Measurements from ENCODE around the gene BCAS4.
"Not testable (repeated sequence)": the region's sequence is repeated elsewhere in the genome, so short reads cannot be mapped to it uniquely, and the experiment has no call there.

The BCAS4 gene

DNA sequence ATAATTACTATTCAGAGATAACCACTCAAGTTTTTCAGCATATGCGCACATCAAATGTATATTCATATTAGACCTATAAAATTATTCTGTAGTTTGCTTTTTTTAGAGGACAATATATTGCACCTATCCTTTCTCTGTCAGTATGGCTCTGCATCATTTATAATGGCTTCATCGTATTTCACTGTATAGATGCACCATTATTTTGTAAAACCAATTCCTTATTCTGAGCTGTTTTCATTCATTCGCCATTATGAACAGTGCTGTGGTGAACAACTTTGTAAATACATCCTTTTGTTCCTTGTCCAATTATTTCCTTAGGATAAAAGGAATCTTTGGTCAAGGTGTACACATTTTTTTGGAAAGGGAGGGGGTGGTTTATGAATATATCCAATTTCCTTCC is 29.2 kb upstream of the BCAS4 start:
- Histone ChIP-seq H4K20me1 (ENCODE audit: insufficient read depth, low read length) (no peaks in the 10 kb centered on the region), H3K27me3 (ENCODE audit: insufficient read depth, low read length, poor library complexity) (peaks cover 3% of the 10 kb centered on the region), H3K9ac (ENCODE audit: low read depth, low read length) (no peak overlapping the region), H3K79me2 (ENCODE audit: insufficient read depth, low read length) (no peaks in the 10 kb centered on the region), H3K36me3 (ENCODE audit: insufficient read depth, low read length) (no peaks in the 10 kb centered on the region), H3K4me2 (ENCODE audit: insufficient read depth, low read length) (no peak overlapping the region), H2AFZ (ENCODE audit: low read depth, low read length) (no peak overlapping the region), H3K9me3 (ENCODE audit: insufficient read depth, low read length, severe bottlenecking) (no peaks in the 10 kb centered on the region), H3K27ac (ENCODE audit: low read length) (no peak overlapping the region), H3K4me1 (ENCODE audit: insufficient read depth, low read length) (no peaks in the 10 kb centered on the region), H3K4me3 (ENCODE audit: low read depth in 1 of 2, low read length in 2 of 2) (no peak overlapping the region)
- no peak for ATAC-seq (ENCODE audit: insufficient read depth, low read depth)
- TF ChIP-seq EZH2 (IDR thresholded peaks at IDR 0.05; ENCODE audit: borderline replicate concordance, low read depth, low read length, severe bottlenecking) (no peak), CTCF (IDR thresholded peaks at IDR 0.05; ENCODE audit: borderline replicate concordance, extremely low read depth, low read length, poor library complexity, severe bottlenecking) (no peak)
- DNase-seq = no peak

- not testable (repeated sequence) for H3K27ac ChIP-seq (ENCODE audit: low read length); H3K27me3 ChIP-seq (ENCODE audit: insufficient read depth, low read length, poor library complexity); H4K20me1 ChIP-seq (ENCODE audit: insufficient read depth, low read length); H3K36me3 ChIP-seq (ENCODE audit: insufficient read depth, low read length); H3K4me1 ChIP-seq (ENCODE audit: insufficient read depth, low read length); H3K4me2 ChIP-seq (ENCODE audit: insufficient read depth, low read length); H3K9me3 ChIP-seq (ENCODE audit: insufficient read depth, low read length, severe bottlenecking); H3K9ac ChIP-seq (ENCODE audit: low read depth, low read length); H3K79me2 ChIP-seq (ENCODE audit: insufficient read depth, low read length); H2AFZ ChIP-seq (ENCODE audit: low read depth, low read length); DNase-seq; ATAC-seq (ENCODE audit: insufficient read depth, low read depth); H3K4me3 ChIP-seq (ENCODE audit: low read depth in 1 of 2, low read length in 2 of 2)
Measured at GRCh38 chr20:50766955-50767809, 27.7 kb upstream of the BCAS4 start.

DNA sequence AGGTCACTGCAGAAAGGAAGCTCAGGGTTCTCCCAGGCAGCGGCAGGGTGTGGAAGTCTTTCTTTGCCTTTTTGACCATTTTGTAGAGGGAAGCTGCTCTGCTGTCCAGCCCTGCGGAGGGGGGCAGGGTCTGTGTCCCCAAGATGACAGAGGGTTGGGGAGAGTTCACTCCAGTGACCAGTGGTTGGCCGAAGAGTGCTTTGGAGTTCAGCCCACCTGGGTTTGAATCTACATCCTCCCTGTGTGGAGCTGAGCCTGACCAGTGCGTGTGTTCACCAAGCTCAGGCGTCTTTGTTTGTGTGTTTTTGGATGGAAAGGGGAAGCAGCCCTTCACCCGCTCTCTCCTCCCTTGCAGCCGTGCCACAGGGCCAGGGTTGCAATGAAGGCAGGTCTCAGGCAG is 25.9 kb upstream of the BCAS4 start:
- H3K4me2 ChIP-seq (ENCODE audit: insufficient read depth, low read length); ATAC-seq (ENCODE audit: insufficient read depth, low read depth); H3K79me2 ChIP-seq (ENCODE audit: insufficient read depth, low read length); H3K36me3 ChIP-seq (ENCODE audit: insufficient read depth, low read length); H3K27me3 ChIP-seq (ENCODE audit: insufficient read depth, low read length, poor library complexity); H3K4me3 ChIP-seq (ENCODE audit: low read depth in 1 of 2, low read length in 2 of 2); H3K9ac ChIP-seq (ENCODE audit: low read depth, low read length); H3K4me1 ChIP-seq (ENCODE audit: insufficient read depth, low read length); H3K27ac ChIP-seq (ENCODE audit: low read length); H2AFZ ChIP-seq (ENCODE audit: low read depth, low read length); H4K20me1 ChIP-seq (ENCODE audit: insufficient read depth, low read length); H3K9me3 ChIP-seq (ENCODE audit: insufficient read depth, low read length, severe bottlenecking); DNase-seq: not testable (repeated sequence)

- not testable (repeated sequence) for H3K27me3 ChIP-seq (ENCODE audit: insufficient read depth, low read length, poor library complexity); H4K20me1 ChIP-seq (ENCODE audit: insufficient read depth, low read length); H3K9me3 ChIP-seq (ENCODE audit: insufficient read depth, low read length, severe bottlenecking); H3K4me1 ChIP-seq (ENCODE audit: insufficient read depth, low read length); H2AFZ ChIP-seq (ENCODE audit: low read depth, low read length); H3K9ac ChIP-seq (ENCODE audit: low read depth, low read length); H3K79me2 ChIP-seq (ENCODE audit: insufficient read depth, low read length); H3K36me3 ChIP-seq (ENCODE audit: insufficient read depth, low read length); H3K4me3 ChIP-seq (ENCODE audit: low read depth in 1 of 2, low read length in 2 of 2); H3K4me2 ChIP-seq (ENCODE audit: insufficient read depth, low read length); DNase-seq; H3K27ac ChIP-seq (ENCODE audit: low read length); ATAC-seq (ENCODE audit: insufficient read depth, low read depth)
Measured at GRCh38 chr20:50769551-50770085, 25.2 kb upstream of the BCAS4 start.

- H2AFZ ChIP-seq (ENCODE audit: low read depth, low read length); H3K27me3 ChIP-seq (ENCODE audit: insufficient read depth, low read length, poor library complexity); H4K20me1 ChIP-seq (ENCODE audit: insufficient read depth, low read length); H3K4me2 ChIP-seq (ENCODE audit: insufficient read depth, low read length); H3K9me3 ChIP-seq (ENCODE audit: insufficient read depth, low read length, severe bottlenecking); H3K9ac ChIP-seq (ENCODE audit: low read depth, low read length); H3K36me3 ChIP-seq (ENCODE audit: insufficient read depth, low read length); ATAC-seq (ENCODE audit: insufficient read depth, low read depth); H3K4me1 ChIP-seq (ENCODE audit: insufficient read depth, low read length); DNase-seq; H3K4me3 ChIP-seq (ENCODE audit: low read depth in 1 of 2, low read length in 2 of 2); H3K79me2 ChIP-seq (ENCODE audit: insufficient read depth, low read length); H3K27ac ChIP-seq (ENCODE audit: low read length): not testable (repeated sequence)
Measured at GRCh38 chr20:50771419-50772080, 23.3 kb upstream of the BCAS4 start.

Measured in DND-41 (cell line).